ENCODE data around the gene ACOD1.
A peak's percentile ranks its signal among the peaks of the same experiment; 100 is the strongest.

Gene ACOD1

DNA sequence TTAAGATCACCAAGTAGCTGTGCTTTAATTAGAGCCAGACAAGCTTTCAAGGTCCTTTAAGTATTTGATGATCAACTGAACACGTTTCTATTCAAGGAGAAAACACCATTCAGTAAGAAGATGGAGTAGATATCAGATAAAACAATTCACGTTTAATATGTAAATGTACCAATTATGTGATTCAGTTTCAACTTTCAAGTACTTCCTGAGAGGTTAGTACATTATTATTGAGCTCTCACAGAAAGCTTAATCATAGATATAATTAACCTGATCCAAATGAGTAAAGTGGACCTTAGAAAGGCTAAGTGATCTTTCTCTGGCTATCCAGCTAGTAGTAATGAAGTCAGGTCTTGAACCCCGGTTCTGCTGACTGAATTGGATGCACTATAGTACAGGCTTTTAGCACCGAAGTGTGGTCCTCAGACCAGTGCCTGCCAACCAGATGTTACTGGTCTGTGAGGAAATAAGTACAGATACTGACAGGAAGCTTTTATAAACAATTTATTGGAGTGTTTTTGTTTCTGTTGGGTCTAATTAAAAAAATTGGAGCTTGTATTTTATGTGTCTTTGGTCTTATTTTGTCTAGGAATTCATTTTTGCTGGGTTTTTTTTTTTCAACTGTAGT, 53.8 kb downstream of the ACOD1 start:
- no peak for DNase-seq (ENCODE audit: low spot score)
- TF ChIP-seq, protein P1, sequence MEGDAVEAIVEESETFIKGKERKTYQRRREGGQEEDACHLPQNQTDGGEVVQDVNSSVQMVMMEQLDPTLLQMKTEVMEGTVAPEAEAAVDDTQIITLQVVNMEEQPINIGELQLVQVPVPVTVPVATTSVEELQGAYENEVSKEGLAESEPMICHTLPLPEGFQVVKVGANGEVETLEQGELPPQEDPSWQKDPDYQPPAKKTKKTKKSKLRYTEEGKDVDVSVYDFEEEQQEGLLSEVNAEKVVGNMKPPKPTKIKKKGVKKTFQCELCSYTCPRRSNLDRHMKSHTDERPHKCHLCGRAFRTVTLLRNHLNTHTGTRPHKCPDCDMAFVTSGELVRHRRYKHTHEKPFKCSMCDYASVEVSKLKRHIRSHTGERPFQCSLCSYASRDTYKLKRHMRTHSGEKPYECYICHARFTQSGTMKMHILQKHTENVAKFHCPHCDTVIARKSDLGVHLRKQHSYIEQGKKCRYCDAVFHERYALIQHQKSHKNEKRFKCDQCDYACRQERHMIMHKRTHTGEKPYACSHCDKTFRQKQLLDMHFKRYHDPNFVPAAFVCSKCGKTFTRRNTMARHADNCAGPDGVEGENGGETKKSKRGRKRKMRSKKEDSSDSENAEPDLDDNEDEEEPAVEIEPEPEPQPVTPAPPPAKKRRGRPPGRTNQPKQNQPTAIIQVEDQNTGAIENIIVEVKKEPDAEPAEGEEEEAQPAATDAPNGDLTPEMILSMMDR (IDR thresholded peaks at IDR 0.05; ENCODE audit: extremely low read depth, insufficient read depth, missing control alignments) = no peak
- in situ Hi-C loops (cut with MboI; ENCODE audit: low pct_unique_long_range_greater_than_20kb, low sequenced_read_pairs, unreplicated experiment) = no loop called here

GRCh38 chr13:77002590-77003190, 54.4 kb downstream of the ACOD1 start:
- in situ Hi-C loops (cut with MboI; ENCODE audit: low pct_unique_long_range_greater_than_20kb, low sequenced_read_pairs, unreplicated experiment) = no loop called here
- TF ChIP-seq, protein P1 (IDR thresholded peaks at IDR 0.05; ENCODE audit: extremely low read depth, insufficient read depth, missing control alignments) = peak; percentile 61
- DNase-seq (ENCODE audit: low spot score) = no peak
